Measurements from ENCODE around the gene LRP1B.
"Not testable (repeated sequence)": the region's sequence is repeated elsewhere in the genome, so short reads cannot be mapped to it uniquely, and the experiment has no call there.

LRP1B gene

GRCh38 chr2:140680862-140681261 lies 1450.0 kb downstream of the LRP1B start:
- no peak for TF ChIP-seq JUND (IDR thresholded peaks at IDR 0.05; ENCODE audit: low read depth)
- in situ Hi-C loops (cut with HindIII; ENCODE audit: low pct_unique_long_range_greater_than_20kb, low sequenced_read_pairs), result no loop called here
- no peak for DNase-seq (ENCODE audit: low read depth in 1 of 2, low spot score in 1 of 2)

- DNase-seq (ENCODE audit: low read depth in 1 of 2, low spot score in 1 of 2), result no peak
- TF ChIP-seq JUND (IDR thresholded peaks at IDR 0.05; ENCODE audit: low read depth), result no peak
- in situ Hi-C loops (cut with HindIII; ENCODE audit: low pct_unique_long_range_greater_than_20kb, low sequenced_read_pairs), result no loop called here
These were observed 1451.1 kb downstream of the LRP1B start for GRCh38 chr2:140679752-140680151.

GRCh38 chr2:140669911-140670310 lies 1460.9 kb downstream of the LRP1B start:
- in situ Hi-C loops (cut with HindIII; ENCODE audit: low pct_unique_long_range_greater_than_20kb, low sequenced_read_pairs), result no loop called here
- TF ChIP-seq JUND (IDR thresholded peaks at IDR 0.05; ENCODE audit: low read depth), result no peak
- DNase-seq (ENCODE audit: low read depth in 1 of 2, low spot score in 1 of 2), result no peak

GRCh38 chr2:140667203-140667602 lies 1463.6 kb downstream of the LRP1B start:
- DNase-seq (ENCODE audit: low read depth in 1 of 2, low spot score in 1 of 2), result no peak
- TF ChIP-seq JUND (IDR thresholded peaks at IDR 0.05; ENCODE audit: low read depth), result no peak
- in situ Hi-C loops (cut with HindIII; ENCODE audit: low pct_unique_long_range_greater_than_20kb, low sequenced_read_pairs), result no loop called here

- in situ Hi-C loops (cut with HindIII; ENCODE audit: low pct_unique_long_range_greater_than_20kb, low sequenced_read_pairs), result no loop called here
- no peak for DNase-seq (ENCODE audit: low read depth in 1 of 2, low spot score in 1 of 2)
- no peak for TF ChIP-seq JUND (IDR thresholded peaks at IDR 0.05; ENCODE audit: low read depth)
These were observed 1468.3 kb downstream of the LRP1B start for GRCh38 chr2:140662504-140662903.

- TF ChIP-seq JUND (IDR thresholded peaks at IDR 0.05; ENCODE audit: low read depth), result no peak
- in situ Hi-C loops (cut with HindIII; ENCODE audit: low pct_unique_long_range_greater_than_20kb, low sequenced_read_pairs), result no loop called here
- DNase-seq (ENCODE audit: low read depth in 1 of 2, low spot score in 1 of 2), result no peak
These were observed 1471.8 kb downstream of the LRP1B start for GRCh38 chr2:140658760-140659692.

- in situ Hi-C loops (cut with HindIII; ENCODE audit: low pct_unique_long_range_greater_than_20kb, low sequenced_read_pairs), result no loop called here
- no peak for DNase-seq (ENCODE audit: low read depth in 1 of 2, low spot score in 1 of 2)
- no peak for TF ChIP-seq JUND (IDR thresholded peaks at IDR 0.05; ENCODE audit: low read depth)
These were observed 1473.2 kb downstream of the LRP1B start for GRCh38 chr2:140657657-140658056.

- in situ Hi-C loops (cut with HindIII; ENCODE audit: low pct_unique_long_range_greater_than_20kb, low sequenced_read_pairs), result no loop called here
- DNase-seq (ENCODE audit: low read depth in 1 of 2, low spot score in 1 of 2), result no peak
- TF ChIP-seq JUND (IDR thresholded peaks at IDR 0.05; ENCODE audit: low read depth), result no peak
These were observed 1476.3 kb downstream of the LRP1B start for GRCh38 chr2:140654565-140654964.

GRCh38 chr2:140650825-140651224 lies 1480.0 kb downstream of the LRP1B start:
- no peak for DNase-seq (ENCODE audit: low read depth in 1 of 2, low spot score in 1 of 2)
- in situ Hi-C loops (cut with HindIII; ENCODE audit: low pct_unique_long_range_greater_than_20kb, low sequenced_read_pairs), result no loop called here
- no peak for TF ChIP-seq JUND (IDR thresholded peaks at IDR 0.05; ENCODE audit: low read depth)

- DNase-seq (ENCODE audit: low read depth in 1 of 2, low spot score in 1 of 2); in situ Hi-C loops (cut with HindIII; ENCODE audit: low pct_unique_long_range_greater_than_20kb, low sequenced_read_pairs): not testable (repeated sequence)
These were observed 1480.7 kb downstream of the LRP1B start for GRCh38 chr2:140650134-140650533.

- in situ Hi-C loops (cut with HindIII; ENCODE audit: low pct_unique_long_range_greater_than_20kb, low sequenced_read_pairs), result no loop called here
- no peak for TF ChIP-seq JUND (IDR thresholded peaks at IDR 0.05; ENCODE audit: low read depth)
- DNase-seq (ENCODE audit: low read depth in 1 of 2, low spot score in 1 of 2), result no peak
These were observed 1482.4 kb downstream of the LRP1B start for GRCh38 chr2:140648393-140648792.

- no peak for DNase-seq (ENCODE audit: low read depth in 1 of 2, low spot score in 1 of 2)
- in situ Hi-C loops (cut with HindIII; ENCODE audit: low pct_unique_long_range_greater_than_20kb, low sequenced_read_pairs), result no loop called here
- TF ChIP-seq JUND (IDR thresholded peaks at IDR 0.05; ENCODE audit: low read depth), result no peak
These were observed 1487.0 kb downstream of the LRP1B start for GRCh38 chr2:140643761-140644187.

GRCh38 chr2:140641163-140641562 lies 1489.7 kb downstream of the LRP1B start:
- no peak for TF ChIP-seq JUND (IDR thresholded peaks at IDR 0.05; ENCODE audit: low read depth)
- DNase-seq (ENCODE audit: low read depth in 1 of 2, low spot score in 1 of 2), result no peak
- in situ Hi-C loops (cut with HindIII; ENCODE audit: low pct_unique_long_range_greater_than_20kb, low sequenced_read_pairs), result no loop called here

- in situ Hi-C loops (cut with HindIII; ENCODE audit: low pct_unique_long_range_greater_than_20kb, low sequenced_read_pairs), result no loop called here
- TF ChIP-seq JUND (IDR thresholded peaks at IDR 0.05; ENCODE audit: low read depth), result no peak
- DNase-seq (ENCODE audit: low read depth in 1 of 2, low spot score in 1 of 2), result no peak
These were observed 1491.2 kb downstream of the LRP1B start for GRCh38 chr2:140639628-140640027.

All from T47D (cell line).